Hematopoietic multipotent progenitor cell treated with erythropoietin and hydrocortisone succinate and interleukin-3 and kit ligand, for 4 days (in vitro differentiated cells): ENCODE results near the gene DSP.

Experiments used
- DNase-seq: peaks from one replicate; pipeline ENCODE4 v3.0.0-alpha.2; 2015

Gene DSP

DNA sequence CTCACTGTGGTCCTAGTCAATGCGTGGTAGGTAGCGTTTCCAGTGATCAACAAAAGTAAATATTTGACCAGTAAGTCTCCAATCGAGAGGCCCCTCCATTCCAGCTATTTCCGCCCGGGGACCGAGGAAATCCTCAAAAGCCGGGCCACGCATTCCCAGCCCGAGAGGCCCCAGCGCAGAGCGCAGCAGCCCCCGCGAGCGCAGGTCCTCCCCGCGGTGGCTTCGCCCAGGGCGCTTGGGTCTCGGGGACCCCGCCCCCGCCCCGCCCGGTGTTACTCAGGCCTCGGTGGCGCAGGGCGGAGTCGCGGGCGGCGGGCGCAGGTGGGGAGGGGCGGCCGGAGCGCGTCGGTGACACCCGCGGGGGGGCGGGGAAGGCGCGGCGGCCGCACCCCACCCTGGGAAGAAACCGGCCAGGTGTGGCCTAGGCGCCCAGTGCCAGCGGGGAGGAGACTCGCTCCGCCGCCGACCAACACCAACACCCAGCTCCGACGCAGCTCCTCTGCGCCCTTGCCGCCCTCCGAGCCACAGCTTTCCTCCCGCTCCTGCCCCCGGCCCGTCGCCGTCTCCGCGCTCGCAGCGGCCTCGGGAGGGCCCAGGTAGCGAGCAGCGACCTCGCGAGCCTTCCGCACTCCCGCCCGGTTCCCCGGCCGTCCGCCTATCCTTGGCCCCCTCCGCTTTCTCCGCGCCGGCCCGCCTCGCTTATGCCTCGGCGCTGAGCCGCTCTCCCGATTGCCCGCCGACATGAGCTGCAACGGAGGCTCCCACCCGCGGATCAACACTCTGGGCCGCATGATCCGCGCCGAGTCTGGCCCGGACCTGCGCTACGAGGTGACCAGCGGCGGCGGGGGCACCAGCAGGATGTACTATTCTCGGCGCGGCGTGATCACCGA is at the start of gene DSP:
TSS of gene DSP (plus strand) at position 497 of the 890 bp plus-strand sequence. CDS start at position 742, 245 bp downstream.
- DNase-seq = peak; percentile 35

- DNase-seq = no peak
Observed at GRCh38 chr6:7493866-7494265, 47.6 kb upstream of the DSP start.

DNA sequence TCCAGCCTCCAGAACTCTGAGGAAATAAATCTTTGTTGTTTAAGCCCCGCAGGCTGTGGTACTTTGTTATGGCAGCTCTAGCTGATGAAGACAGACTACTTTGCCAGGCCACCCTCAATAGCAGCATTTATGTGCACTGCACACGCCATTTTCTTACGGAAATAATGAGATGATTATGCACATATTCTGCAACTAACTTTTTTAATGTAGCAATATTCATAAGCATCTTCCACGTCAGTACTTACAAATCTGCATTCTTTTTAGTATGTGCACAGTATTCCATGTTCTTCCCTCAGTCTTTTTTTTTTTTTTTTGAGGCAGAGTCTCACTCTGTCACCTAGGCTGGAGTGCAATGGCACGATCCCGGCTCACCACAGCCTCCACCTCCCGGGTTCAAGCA is 46.8 kb upstream of the DSP start:
- DNase-seq = no peak

DNA sequence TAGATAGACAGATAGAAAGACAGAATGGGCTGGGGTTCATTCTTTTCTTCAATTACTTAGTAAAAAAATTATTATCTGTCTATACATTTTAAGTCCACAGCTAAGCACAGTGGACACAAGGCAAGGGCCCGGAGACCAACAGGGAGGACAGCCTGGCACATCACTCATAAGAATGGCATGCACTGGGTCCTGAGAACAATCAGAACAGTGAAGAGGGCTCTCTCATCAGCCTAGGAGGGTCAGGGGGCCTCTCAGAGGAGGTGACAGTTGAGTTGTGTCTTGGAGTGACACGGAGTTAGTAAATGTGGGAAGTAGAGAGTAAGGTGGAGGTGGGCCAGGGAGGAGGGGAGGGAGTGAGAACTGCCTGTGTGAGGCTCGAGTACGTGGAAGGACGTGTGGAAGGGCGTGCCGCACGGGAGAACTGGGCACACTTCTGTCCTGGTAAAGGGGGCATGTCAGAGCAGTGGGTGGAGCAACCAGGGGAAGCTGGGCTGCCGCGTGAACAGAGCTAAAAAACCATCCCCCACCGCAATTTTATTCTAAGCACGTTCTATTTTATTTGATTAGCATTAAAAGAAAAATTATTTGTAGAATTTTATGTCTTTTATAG is 45.1 kb upstream of the DSP start:
- DNase-seq = no peak

GRCh38 chr6:7500752-7501282 is 40.7 kb upstream of the DSP start:
- DNase-seq = no peak

DNA sequence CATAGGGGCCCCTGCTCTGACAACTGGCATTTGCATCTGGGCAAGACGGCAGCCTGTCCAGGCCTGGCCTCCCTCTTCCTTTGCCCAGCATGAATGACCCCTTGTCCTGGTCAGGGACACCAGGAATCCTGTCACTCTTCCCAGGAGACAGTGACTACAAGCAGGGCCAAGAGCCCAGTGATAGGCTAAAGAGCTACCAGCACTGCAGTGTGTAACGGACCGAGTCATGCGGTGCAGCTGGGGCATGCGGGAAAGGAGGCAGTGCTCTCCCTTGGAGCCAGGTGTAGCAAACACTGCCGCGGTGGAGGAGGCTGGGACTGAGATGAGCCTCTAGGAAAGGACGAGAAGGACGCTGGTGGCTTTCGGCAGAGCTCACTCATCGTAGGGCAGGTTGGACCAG is 38.7 kb upstream of the DSP start:
- no peak for DNase-seq

DNA sequence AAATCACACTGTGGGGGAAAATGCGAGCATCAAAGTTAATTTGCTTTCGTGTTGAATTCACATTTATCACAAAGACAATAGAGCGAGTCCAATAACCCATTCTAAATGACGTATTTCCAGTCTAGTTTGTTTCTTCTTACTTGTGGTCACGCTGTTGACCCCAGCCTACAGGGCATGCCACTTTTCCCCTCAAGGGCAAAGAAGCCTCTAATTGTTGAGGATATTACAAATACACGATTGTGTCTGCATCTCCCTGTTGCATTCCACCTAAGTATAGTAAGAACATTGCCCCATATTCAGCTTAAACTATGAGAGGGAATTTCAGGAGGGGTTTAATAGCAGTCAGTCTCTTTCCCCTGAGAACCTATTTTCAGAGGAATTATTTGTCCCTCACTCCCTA is 37.4 kb upstream of the DSP start:
- DNase-seq = no peak

DNA sequence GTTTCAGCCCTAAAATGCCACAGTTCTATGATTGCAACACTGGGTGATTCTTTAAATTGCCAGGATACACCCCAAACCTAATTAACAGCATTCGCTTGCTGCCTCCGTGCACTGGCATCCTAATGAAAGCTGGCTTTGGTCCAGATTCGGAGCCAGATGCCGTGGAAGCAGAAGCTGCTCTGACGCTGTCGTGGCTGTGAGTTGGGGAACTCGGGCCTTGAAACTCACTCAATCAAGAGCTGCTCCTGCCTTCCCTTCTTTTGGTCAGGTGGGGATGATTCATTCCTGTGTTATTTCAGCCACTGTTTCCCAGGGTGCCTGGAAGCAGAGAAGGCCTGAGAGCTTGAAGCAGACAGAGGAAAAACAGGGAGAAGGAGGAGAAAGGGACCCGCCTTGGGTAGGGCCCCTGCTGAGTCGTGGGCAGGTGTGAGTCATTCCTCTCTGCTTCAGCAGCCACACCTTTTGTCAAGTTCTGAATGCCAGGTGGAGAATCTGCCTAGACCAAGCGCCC is 36.2 kb upstream of the DSP start:
- DNase-seq = peak; percentile 7

GRCh38 chr6:7507600-7507999 is 33.9 kb upstream of the DSP start:
- no peak for DNase-seq

DNA sequence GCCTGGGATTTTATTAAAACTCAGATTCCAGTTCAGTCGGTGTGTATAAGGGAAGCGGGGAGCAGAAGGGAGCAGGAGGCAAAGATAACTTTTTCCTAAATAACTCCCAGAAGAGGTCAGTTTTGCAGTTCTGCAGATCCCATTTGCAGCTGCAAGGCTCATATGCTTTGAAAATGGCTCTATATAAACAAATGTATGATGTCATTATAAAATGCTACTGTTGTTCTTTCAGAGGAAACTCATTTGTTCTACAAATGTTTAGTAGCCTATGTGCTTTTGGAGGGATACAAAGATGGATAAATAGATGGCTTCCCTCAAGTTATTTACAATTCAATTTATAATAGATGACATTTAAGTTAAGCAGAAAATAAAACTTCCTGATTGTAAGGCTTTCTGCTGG is 29.2 kb upstream of the DSP start:
- no peak for DNase-seq

DNA sequence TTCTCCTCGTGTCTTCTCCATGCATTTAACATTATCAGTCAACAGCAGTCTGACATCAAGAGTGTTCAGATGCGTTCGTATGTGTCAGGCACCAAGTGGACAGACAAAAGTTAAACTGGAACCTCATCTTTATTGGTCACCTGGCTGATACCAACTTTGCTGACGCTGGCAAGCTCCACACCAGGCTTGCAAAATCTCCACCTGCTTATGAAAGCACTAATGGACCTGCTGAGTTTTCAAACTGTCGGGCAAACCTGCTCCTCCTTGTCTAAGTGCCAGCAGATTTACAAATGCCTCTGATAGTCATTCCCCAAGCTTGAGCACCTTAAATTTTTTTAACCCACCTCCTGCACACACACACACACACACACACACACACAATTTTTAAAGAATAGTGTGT is 27.9 kb upstream of the DSP start:
- DNase-seq = no peak

DNA sequence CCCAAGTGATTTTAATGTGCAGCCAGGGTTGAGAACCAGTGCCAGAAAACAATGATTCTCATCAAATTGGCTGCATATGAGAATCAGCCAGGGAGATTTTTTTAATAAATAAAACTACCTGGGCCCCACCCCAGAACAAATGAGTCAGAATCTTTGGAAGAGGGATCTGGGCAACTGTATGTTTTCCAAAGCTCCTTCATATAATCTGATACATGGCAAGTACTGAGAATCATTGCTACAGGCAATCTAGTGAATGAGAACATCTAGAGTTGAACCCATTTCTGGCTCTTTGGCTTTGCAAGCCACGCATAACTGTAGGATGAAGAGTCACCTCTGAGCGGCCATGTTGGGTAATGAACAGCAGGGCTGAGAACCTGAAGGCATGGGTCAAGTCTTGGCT is 26.1 kb upstream of the DSP start:
- DNase-seq = no peak

GRCh38 chr6:7518877-7519276 is 22.6 kb upstream of the DSP start:
- DNase-seq = no peak

GRCh38 chr6:7522873-7523272 is 18.6 kb upstream of the DSP start:
- no peak for DNase-seq

DNA sequence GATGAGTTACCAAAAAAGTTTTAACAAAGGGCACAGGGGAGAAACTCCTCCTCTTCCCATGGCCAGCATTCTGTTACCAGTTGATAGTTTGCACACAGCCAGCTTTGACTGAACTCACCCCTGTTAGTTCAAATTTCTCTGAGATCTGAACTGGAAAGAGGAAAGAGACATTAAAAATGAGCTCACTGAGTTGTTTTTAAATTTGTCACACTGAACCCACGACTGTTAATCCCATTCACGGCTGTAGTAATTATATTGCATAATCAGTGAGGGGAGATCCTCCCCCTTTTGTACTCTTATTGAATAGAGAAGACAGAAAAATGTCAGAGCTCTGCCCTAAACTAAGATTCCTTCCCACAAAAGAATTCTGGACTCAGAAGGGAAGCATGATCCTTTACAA is 17.5 kb upstream of the DSP start:
- DNase-seq = peak; percentile 11

DNA sequence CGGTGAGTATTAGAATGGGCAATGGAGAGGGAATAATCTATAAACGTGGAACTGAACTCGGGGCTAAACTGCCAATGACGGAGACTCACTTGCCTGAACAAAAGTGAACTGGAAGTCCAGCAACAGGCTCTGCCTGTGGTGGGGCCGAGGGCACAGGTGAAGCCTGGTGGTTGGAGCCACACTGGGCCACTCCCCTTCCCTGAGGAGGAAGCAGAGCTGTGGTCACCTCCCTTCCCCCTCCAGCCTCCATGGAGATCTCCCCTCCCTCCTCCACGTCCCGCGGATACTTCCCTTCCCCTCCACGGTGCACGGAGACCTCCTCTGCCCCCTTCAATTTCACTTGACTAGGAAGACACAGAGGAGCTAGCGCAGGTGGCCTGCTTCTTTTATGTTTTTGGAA is 14.7 kb upstream of the DSP start:
- DNase-seq = no peak

DNA sequence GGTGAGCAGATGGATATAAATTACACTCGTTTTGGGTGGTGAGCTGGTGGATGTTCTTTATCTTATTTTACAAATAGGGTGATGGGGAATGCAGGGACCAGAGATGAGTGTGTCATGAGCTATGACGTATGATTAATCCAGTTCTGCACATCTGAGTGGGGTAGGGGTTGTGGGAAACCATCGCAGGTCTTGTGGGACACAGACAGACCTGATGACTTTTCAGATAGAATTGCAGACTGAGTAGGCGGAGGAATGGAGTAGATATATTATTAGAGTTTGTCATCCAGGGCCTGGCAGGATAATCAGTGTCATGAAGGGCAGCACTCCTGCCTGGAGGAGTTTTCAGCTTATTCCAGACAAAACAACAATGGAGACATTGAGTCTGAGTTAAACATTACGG is 12.9 kb upstream of the DSP start:
- DNase-seq = no peak

DNA sequence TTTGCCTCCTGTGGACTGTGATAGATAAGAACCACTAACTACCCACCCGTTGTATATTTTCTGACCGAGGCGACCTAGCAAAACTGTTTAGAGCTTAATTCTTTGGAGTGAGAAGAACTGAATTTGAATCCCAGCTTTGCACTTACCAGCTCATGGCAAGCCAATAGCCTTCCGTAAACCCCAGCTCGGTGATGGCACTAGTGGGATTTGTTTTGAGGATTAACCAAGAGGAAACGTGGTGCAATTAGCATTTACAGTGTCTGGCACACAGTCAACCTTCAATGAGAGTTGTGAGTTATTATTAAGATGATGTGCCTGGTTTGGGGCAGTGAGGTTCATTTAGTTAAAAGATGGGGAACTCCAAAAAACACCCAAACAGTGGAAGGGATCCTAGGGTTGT is 12.3 kb upstream of the DSP start:
- no peak for DNase-seq

DNA sequence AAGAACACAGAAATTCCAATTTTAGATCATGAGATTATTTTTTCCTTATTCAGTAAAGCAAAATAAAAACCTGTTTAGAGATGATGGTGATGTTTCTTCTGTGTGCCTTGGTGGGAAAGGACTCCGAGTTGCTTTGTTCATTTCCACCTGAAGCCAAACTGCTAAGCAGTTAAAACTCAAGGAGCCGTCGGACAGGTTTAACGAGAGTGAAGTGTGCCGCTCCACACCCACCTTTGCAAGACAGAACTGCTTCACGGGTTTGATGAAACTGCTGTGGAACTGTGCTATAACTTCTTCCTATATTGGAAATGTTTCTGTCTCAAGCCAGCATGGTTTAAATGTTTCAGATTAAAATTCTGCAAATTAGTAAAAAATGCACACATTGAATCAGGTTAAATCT is 9.2 kb upstream of the DSP start:
- no peak for DNase-seq

GRCh38 chr6:7532821-7533220 is 8.7 kb upstream of the DSP start:
- no peak for DNase-seq

DNA sequence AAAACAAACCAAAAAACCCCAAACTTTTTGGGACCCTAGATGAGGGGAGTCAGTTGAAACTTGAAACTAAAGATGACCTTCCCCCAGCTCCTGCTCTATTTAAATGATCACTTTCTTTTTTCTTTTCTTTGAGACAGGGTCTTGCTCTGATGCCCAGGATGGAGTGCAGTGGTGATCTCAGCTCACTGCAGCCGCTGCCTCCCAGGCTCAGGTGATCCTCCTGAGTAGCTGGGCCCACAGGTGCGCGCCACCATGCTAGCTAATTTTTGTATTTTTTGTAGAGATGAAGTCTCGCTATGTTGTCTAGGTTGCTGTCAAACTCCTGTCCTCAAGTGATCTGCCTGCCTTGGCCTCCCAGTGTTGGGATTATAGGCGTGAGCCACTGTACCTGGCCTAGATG is 7.3 kb upstream of the DSP start:
- no peak for DNase-seq

- no peak for DNase-seq
Observed at GRCh38 chr6:7535498-7535897, 6.0 kb upstream of the DSP start.

DNA sequence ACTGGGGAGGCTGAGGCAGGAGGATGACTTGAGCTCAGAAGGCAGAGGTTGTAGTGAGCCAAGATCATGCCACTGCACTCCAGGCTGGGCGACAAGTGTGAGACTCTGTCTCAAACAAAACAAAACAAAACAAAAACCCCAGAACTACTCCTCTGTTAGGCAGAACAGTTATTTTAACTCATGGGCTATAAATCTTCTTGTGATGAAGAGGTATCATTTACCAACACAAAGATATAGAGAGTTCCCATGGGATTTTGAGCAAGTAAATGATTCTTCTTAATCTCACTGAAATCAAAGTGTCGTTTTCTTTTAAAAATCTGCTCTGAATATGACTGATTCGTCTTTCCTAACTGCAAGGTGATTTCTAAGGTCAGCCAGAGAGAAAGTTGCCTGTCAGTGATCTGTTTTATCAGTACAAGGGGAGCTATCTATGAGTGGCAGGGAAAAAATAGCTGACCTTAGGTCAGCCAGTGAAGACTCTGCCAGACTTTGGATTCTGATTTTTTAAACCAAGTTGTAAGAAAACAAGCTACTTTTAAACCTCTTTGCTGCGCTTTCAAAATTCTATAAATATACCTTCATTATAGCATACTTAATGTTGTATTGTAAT is 3.8 kb upstream of the DSP start:
- no peak for DNase-seq

DNA sequence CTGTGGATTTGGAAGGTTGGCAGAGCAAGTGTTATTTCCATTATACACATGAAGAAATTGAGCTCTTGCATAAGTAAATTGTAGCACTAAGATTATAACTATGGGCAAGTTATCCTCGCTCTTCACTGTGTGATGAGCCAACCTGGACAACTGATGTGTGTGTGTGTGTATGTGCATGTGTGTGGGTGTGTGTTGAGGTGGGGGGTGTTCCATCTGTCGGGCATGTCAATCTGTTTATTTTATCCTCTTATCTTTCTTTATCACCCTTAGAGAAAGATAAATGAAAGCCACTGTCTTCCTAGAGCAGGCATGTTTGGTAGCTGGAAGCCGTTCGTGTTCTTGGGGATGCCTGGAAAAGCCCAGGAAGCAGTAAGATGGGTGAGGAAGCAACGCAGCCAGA is 3.0 kb upstream of the DSP start:
- DNase-seq = no peak
